A673 (cell line): ENCODE results near the gene CPLX4. TPM values are rescaled to one million over a fixed set of nuclear protein-coding genes. Genes with fewer than 3 reads are reported as not detected.

Experiments used
- BruUV-seq: library from RNA; stranded (reverse); fragments of 400-500 nt; replicated peaks from 2 replicates; lab custom pipeline; 2021; lab: Mats Ljungman, UMichigan
- CTCF ChIA-PET: fragments of 300-600 bp; sonication (Branson Sonifier 250); formaldehyde crosslinking; loops from one replicate; lab custom pipeline; 2022; ENCODE audit warnings: antibody characterized with exemption; lab: Charles Lee
- POLR2A ChIA-PET: fragments of 300-600 bp; sonication (Branson Sonifier 250); formaldehyde crosslinking; loops from one replicate; lab custom pipeline; 2022; ENCODE audit warnings: antibody characterized with exemption; ENCODE audit not compliant: low non-redundant PET; lab: Charles Lee
- DNase-seq: peaks from one replicate; pipeline ENCODE4 v3.0.0-alpha.2; 2015; ENCODE audit warnings: low spot score
- H3K27ac ChIP-seq: fragments of 200-600 bp; sonication (generic); 2 replicates; pipeline ENCODE4 v1.5.1; 2016; ENCODE audit warnings: mixed run types, low read depth, mild to moderate bottlenecking, mixed read lengths, antibody characterized with exemption, low read length; ENCODE audit not compliant: poor library complexity, severe bottlenecking
- H3K27me3 ChIP-seq: fragments of 200-600 bp; sonication (generic); replicated peaks from 2 replicates; pipeline ENCODE4 v1.6.1; 2017; ENCODE audit warnings: mixed run types, low read depth, mild to moderate bottlenecking, mixed read lengths, antibody characterized with exemption, low read length; ENCODE audit not compliant: insufficient read depth, poor library complexity
- H3K36me3 ChIP-seq: fragments of 200-600 bp; sonication (generic); 2 replicates; pipeline ENCODE4 v1.6.1; 2016; ENCODE audit warnings: mixed run types, mild to moderate bottlenecking, mixed read lengths, antibody characterized with exemption, low read length; ENCODE audit not compliant: insufficient read depth, poor library complexity, severe bottlenecking
- H3K4me1 ChIP-seq: fragments of 200-600 bp; sonication (generic); 2 replicates; pipeline ENCODE4 v1.6.1; 2017; ENCODE audit warnings: mixed run types, mild to moderate bottlenecking, mixed read lengths, antibody characterized with exemption, low read length; ENCODE audit not compliant: insufficient read depth, poor library complexity, severe bottlenecking
- H3K4me3 ChIP-seq: fragments of 200-600 bp; sonication (generic); 2 replicates; pipeline ENCODE4 v1.5.1; 2016; ENCODE audit warnings: low read depth, mixed run types, mild to moderate bottlenecking, mixed read lengths, low read length; ENCODE audit not compliant: poor library complexity, severe bottlenecking
- H3K9me3 ChIP-seq: fragments of 200-600 bp; sonication (generic); 2 replicates; pipeline ENCODE4 v1.6.1; 2016; ENCODE audit warnings: mixed run types, low read depth, mild to moderate bottlenecking, mixed read lengths, antibody characterized with exemption, low read length; ENCODE audit not compliant: poor library complexity, severe bottlenecking
- EZH2 ChIP-seq: fragments of 200-600 bp; sonication (generic); IDR thresholded peaks from 2 replicates; pipeline ENCODE4 v1.6.1; 2017; ENCODE audit warnings: borderline replicate concordance, low read depth, mild to moderate bottlenecking, mixed read lengths, antibody characterized with exemption, low read length; ENCODE audit not compliant: poor library complexity, severe bottlenecking
- intact Hi-C: fragments of 100-400 bp; cut with micrococcal nuclease; formaldehyde crosslinking; loops from one replicate; pipeline ENCODE4 v1.10.0; 2022; ENCODE audit not compliant: unreplicated experiment
- total RNA-seq: library from RNA; stranded (reverse); gene quantifications from 2 replicates; pipeline ENCODE4 v1.2.3, GENCODE V29; 2021
- TF ChIP-seq, protein P1 (sequence below): fragments of 300-800, 200-600 bp; sonication (generic); conservative IDR thresholded peaks from 2 replicates; pipeline ENCODE4 v1.5.1; 2017; ENCODE audit warnings: low read depth, mild to moderate bottlenecking, antibody characterized with exemption, low read length, moderate library complexity, mixed read lengths

The CPLX4 gene
- total RNA-seq, 1 experiment from 2014 or later: not detected

- BruUV-seq: no TSS peak
- ChIA-PET POLR2A (no interaction called here), CTCF (interaction anchor here (0.5 to 0.8 kb wide), 2 partner anchors 10 to 29 kb away, joined by 5 to 8 read pairs; no protein-coding TSS in a partner anchor)
- intact Hi-C loops: no loop called here
- DNase-seq: no peak
- peaks cover 14% of the 10 kb centered on the region for H3K27me3 ChIP-seq
- no peaks in the 10 kb centered on the region for H3K9me3 ChIP-seq
- H3K4me1 ChIP-seq: no peaks in the 10 kb centered on the region
- H3K4me3 ChIP-seq: no peak overlapping the region
- no peak for TF ChIP-seq EZH2
- TF ChIP-seq, protein P1, sequence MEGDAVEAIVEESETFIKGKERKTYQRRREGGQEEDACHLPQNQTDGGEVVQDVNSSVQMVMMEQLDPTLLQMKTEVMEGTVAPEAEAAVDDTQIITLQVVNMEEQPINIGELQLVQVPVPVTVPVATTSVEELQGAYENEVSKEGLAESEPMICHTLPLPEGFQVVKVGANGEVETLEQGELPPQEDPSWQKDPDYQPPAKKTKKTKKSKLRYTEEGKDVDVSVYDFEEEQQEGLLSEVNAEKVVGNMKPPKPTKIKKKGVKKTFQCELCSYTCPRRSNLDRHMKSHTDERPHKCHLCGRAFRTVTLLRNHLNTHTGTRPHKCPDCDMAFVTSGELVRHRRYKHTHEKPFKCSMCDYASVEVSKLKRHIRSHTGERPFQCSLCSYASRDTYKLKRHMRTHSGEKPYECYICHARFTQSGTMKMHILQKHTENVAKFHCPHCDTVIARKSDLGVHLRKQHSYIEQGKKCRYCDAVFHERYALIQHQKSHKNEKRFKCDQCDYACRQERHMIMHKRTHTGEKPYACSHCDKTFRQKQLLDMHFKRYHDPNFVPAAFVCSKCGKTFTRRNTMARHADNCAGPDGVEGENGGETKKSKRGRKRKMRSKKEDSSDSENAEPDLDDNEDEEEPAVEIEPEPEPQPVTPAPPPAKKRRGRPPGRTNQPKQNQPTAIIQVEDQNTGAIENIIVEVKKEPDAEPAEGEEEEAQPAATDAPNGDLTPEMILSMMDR: no peak
- H3K27ac ChIP-seq: no peak overlapping the region
- no peaks in the 10 kb centered on the region for H3K36me3 ChIP-seq
These were observed 39.3 kb downstream of the CPLX4 start for GRCh38 chr18:59279193-59279592.

DNA sequence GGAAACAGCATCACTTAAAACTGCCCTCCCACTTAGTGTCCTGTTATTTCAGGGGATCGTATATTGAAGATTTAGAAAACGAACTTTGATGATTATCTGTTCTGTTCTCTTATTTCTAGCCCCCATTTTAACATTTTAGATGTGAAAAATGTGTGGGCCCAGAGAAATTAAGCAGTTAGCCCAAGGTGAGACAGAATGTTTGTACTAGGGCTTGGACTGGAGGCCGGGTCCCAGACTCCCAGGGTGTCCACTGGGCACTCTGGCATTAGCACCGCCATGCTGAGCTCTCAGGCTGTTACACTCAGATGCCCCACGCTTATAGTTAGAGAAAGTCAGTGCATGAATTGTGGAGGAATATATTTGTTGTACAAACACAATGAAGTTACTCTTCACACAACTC is 39.7 kb downstream of the CPLX4 start:
- H3K27me3 ChIP-seq: peaks cover 14% of the 10 kb centered on the region
- no peaks in the 10 kb centered on the region for H3K4me1 ChIP-seq
- H3K27ac ChIP-seq: no peak overlapping the region
- no peak for TF ChIP-seq EZH2
- TF ChIP-seq, protein P1: no peak
- POLR2A ChIA-PET: no interaction called here
- no peak overlapping the region for H3K4me3 ChIP-seq
- no peaks in the 10 kb centered on the region for H3K36me3 ChIP-seq
- no TSS peak for BruUV-seq
- no peaks in the 10 kb centered on the region for H3K9me3 ChIP-seq
- no peak for DNase-seq
- CTCF ChIA-PET: interaction anchor here (0.5 to 0.8 kb wide), 2 partner anchors 11 to 29 kb away, joined by 5 to 8 read pairs; no protein-coding TSS in a partner anchor
- intact Hi-C loops: no loop called here

DNA sequence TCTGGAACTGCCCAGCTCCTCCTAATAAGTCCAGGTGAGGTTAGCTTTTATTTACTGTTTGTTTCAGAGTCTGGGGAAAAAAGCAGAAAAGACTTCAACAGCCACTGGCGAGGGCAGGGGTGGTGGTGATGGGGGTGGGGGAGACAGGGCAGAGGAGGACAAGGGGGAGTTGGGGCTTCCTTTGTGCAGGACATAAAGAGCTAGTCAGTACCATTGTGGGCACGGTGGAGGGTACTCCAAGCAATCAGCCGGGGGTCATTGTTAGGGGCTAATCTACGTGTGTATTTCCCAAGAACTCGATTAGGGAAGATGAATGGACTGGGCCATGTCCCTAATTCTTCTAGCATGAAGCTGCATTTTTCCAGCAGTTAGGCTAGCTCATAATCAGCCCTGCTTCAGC is 42.4 kb downstream of the CPLX4 start:
- BruUV-seq: no TSS peak
- no peak for DNase-seq
- H3K4me1 ChIP-seq: peaks cover 4% of the 10 kb centered on the region
- POLR2A ChIA-PET: no interaction called here
- intact Hi-C loops: no loop called here
- no peak overlapping the region for H3K4me3 ChIP-seq
- H3K36me3 ChIP-seq: no peaks in the 10 kb centered on the region
- CTCF ChIA-PET: interaction anchor here (0.6 kb wide), 1 partner anchor 32 kb away, joined by 4 read pairs; no protein-coding TSS in a partner anchor
- no peaks in the 10 kb centered on the region for H3K27me3 ChIP-seq
- no peak overlapping the region for H3K27ac ChIP-seq
- H3K9me3 ChIP-seq: no peaks in the 10 kb centered on the region
- no peak for TF ChIP-seq EZH2
- TF ChIP-seq, protein P1: no peak
